Neural progenitor cell (in vitro differentiated cells): Measurements from ENCODE around the gene GNG7.

ENCODE experiments used
- EZH2 ChIP-seq: fragments of 200-600 bp; sonication (generic); IDR thresholded peaks from 2 replicates; pipeline ENCODE4 v1.6.1; 2017; ENCODE audit warnings: antibody characterized with exemption, mild to moderate bottlenecking, moderate library complexity
- TF ChIP-seq, protein P1 (sequence below): fragments of 200-600 bp; sonication (generic); IDR thresholded peaks from 2 replicates; pipeline ENCODE4 v1.5.1; 2017; ENCODE audit warnings: antibody characterized with exemption, mild to moderate bottlenecking

DNA sequence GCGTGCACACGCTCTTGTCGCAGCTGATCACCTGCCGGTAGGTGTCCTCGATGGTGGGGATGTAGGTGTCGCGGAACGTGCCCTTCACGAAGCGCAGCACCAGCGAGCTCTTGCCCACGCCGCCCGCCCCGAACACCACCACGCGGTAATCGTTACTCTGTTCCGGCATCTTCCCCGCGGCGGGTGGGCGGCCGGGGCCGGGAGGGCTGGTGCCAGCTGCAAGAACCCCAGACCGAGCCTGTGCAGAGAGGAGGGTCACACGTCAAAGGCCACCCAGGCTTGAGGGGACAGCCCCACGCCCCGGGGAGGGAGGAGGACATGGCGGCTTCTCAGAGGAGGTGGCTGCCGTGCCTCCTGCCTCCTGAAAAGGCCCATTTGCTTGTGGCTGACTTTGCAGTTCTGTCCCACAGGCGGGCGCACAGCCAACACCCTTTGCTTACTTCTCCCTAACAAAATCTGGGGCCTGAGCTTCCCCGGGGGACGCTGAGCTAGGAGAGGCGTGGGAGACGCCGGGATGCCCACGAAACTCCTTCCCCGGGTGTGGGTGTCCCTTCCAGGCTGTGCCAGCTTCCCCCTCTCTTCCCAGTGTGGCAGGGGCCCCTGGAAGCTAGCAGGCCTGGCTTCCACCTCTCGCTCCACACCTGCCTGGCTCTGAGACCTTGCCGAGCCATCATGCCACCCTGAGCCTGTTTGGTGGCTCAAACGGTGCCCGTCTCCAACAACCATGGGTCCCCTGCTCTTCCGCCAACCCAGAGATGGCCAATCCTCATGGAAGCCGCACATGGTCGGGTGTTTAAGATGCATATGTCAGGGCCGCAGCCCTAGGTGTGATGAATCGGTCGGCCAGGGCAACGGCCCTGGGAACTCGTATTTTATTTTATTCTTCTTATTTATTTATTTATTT lies 15.4 kb upstream of the GNG7 start:
- TF ChIP-seq, protein P1, sequence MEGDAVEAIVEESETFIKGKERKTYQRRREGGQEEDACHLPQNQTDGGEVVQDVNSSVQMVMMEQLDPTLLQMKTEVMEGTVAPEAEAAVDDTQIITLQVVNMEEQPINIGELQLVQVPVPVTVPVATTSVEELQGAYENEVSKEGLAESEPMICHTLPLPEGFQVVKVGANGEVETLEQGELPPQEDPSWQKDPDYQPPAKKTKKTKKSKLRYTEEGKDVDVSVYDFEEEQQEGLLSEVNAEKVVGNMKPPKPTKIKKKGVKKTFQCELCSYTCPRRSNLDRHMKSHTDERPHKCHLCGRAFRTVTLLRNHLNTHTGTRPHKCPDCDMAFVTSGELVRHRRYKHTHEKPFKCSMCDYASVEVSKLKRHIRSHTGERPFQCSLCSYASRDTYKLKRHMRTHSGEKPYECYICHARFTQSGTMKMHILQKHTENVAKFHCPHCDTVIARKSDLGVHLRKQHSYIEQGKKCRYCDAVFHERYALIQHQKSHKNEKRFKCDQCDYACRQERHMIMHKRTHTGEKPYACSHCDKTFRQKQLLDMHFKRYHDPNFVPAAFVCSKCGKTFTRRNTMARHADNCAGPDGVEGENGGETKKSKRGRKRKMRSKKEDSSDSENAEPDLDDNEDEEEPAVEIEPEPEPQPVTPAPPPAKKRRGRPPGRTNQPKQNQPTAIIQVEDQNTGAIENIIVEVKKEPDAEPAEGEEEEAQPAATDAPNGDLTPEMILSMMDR, result no peak
- TF ChIP-seq EZH2, result no peak
